ENCODE results near the gene PRR15L.

PRR15L gene

GRCh38 chr17:47959825-47960655, 2.4 kb upstream of the PRR15L start:
- DNase-seq (ENCODE audit: low read depth in 2 of 2), result no peak

- DNase-seq (ENCODE audit: low read depth in 2 of 2), result no peak
These were observed 692 bp downstream of the PRR15L start for GRCh38 chr17:47956791-47957590.

GRCh38 chr17:47955497-47956461, 1.9 kb downstream of the PRR15L start:
- DNase-seq (ENCODE audit: low read depth in 2 of 2), result no peak

GRCh38 chr17:47953909-47954308, 3.8 kb downstream of the PRR15L start:
- no peak for DNase-seq (ENCODE audit: low read depth in 2 of 2)

- no peak for DNase-seq (ENCODE audit: low read depth in 2 of 2)
These were observed 5.3 kb downstream of the PRR15L start for GRCh38 chr17:47952171-47953021.

GRCh38 chr17:47950448-47950847, 7.2 kb downstream of the PRR15L start:
- DNase-seq (ENCODE audit: low read depth in 2 of 2), result no peak

- DNase-seq (ENCODE audit: low read depth in 2 of 2), result no peak
These were observed 7.7 kb downstream of the PRR15L start for GRCh38 chr17:47949946-47950345.

GRCh38 chr17:47949197-47949759, 8.4 kb downstream of the PRR15L start:
- peak; percentile 53 to 54 for DNase-seq (ENCODE audit: low read depth in 2 of 2)

GRCh38 chr17:47948706-47949196, 8.9 kb downstream of the PRR15L start:
- no peak for DNase-seq (ENCODE audit: low read depth in 2 of 2)

GRCh38 chr17:47946929-47947397, 10.7 kb downstream of the PRR15L start:
- DNase-seq (ENCODE audit: low read depth in 2 of 2), result peak; percentile 44 to 50

- no peak for DNase-seq (ENCODE audit: low read depth in 2 of 2)
These were observed 11.2 kb downstream of the PRR15L start for GRCh38 chr17:47946516-47946915.

GRCh38 chr17:47945529-47946508, 11.9 kb downstream of the PRR15L start:
- no peak for DNase-seq (ENCODE audit: low read depth in 2 of 2)

GRCh38 chr17:47945080-47945479, 12.6 kb downstream of the PRR15L start:
- peak in 1 of 2 donors; percentile 18 for DNase-seq (ENCODE audit: low read depth in 2 of 2)

GRCh38 chr17:47942568-47942967, 15.1 kb downstream of the PRR15L start:
- no peak for DNase-seq (ENCODE audit: low read depth in 2 of 2)

- DNase-seq (ENCODE audit: low read depth in 2 of 2), result no peak
These were observed 15.6 kb downstream of the PRR15L start for GRCh38 chr17:47942096-47942510.

- peak; percentile 87 to 95 for DNase-seq (ENCODE audit: low read depth in 2 of 2)
These were observed 16.2 kb downstream of the PRR15L start, which contains the start of gene PNPO for GRCh38 chr17:47941246-47942095. PNPO (plus strand) TSS chr17:47941571; CDS start chr17:47941676, 105 bp downstream.

- DNase-seq (ENCODE audit: low read depth in 2 of 2), result no peak
These were observed 19.7 kb downstream of the PRR15L start for GRCh38 chr17:47937941-47938340.

- no peak for DNase-seq (ENCODE audit: low read depth in 2 of 2)
These were observed 21.7 kb downstream of the PRR15L start for GRCh38 chr17:47935961-47936360.

Measured in activated CD8-positive, alpha-beta memory T cell treated with anti-CD3 and anti-CD28 coated beads for 4 hours (primary cell).